Measurements from ENCODE around the gene CRTC1.

The CRTC1 gene

GRCh38 chr19:18769989-18770528, 86.6 kb downstream of the CRTC1 start:
- DNase-seq (ENCODE audit: low read depth in 2 of 2) = no peak

DNA sequence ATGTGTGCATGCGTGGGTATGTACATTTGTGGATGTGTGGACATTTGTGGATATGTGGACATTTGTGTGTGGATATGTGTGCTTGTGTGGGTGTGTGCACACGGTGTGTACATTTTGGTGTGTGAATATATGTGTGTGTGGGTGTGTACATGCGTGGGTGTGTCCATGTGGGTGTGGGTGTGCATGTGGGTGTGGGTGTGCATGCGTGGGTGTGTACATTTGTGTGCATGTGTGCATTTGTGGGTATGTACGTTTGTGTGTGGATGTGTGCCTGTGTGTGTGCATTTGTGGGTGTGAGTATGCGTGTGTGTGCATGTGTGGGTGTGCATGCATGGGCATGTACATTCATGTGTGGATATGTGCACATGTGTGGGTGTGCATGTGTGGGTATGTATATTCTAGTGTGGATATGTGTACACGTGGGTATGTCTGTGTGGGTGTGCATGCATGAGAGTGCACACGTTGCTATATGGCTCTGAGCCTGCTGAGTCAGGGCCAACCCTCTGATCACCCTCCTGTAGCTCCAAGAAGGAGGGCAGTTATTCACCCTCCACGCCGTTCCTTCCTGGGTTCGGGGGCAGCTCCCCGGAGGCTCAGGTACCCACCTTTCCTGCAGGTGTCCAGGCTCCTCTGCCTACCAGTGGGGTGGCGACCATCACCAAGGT, 87.3 kb downstream of the CRTC1 start:
- no peak for DNase-seq (ENCODE audit: low read depth in 2 of 2)

GRCh38 chr19:18771328-18772242, 88.1 kb downstream of the CRTC1 start:
- DNase-seq (ENCODE audit: low read depth in 2 of 2) = no peak

GRCh38 chr19:18772620-18773587, 89.4 kb downstream of the CRTC1 start:
- no peak for DNase-seq (ENCODE audit: low read depth in 2 of 2)

DNA sequence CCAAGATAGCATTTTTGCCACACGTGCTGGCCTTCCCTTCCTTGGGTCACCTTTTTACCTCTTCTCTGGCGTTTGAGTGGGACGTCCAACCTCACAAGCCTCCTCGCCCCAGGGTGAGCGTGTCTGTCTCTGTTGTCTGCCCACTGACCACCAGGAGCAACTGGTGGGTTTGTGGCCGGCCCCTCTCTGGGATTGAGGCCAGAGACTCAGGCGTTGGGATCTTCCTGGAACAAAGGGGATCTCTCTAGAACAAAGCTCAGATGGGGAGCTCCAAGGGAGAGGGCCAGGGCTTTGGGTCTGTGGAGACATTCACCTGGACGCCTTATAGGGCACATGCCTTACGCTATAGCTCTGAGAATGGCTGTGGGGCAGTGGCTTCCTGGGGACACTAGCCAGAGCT, 90.2 kb downstream of the CRTC1 start:
- no peak for DNase-seq (ENCODE audit: low read depth in 2 of 2)

DNA sequence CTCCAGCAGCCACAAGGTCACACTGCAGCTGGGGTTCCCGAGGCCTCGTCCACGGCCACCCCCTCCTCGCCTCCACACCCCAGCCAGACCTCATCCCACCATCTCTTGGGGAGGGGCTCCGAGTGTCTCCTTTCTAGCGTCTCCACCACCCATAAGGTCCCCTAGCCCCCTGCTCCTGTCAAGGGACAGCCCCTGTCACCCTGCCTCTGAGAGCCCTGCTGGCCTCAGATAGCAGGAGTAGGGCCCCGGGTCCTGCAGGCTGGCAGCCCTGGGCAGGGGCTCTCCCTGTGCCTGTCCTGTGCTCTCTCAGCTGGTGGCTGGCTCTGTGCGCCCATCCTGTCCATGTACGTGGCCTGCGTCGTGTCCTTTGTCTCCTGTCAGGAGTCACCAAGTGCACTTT, 90.6 kb downstream of the CRTC1 start:
- DNase-seq (ENCODE audit: low read depth in 2 of 2) = no peak

DNA sequence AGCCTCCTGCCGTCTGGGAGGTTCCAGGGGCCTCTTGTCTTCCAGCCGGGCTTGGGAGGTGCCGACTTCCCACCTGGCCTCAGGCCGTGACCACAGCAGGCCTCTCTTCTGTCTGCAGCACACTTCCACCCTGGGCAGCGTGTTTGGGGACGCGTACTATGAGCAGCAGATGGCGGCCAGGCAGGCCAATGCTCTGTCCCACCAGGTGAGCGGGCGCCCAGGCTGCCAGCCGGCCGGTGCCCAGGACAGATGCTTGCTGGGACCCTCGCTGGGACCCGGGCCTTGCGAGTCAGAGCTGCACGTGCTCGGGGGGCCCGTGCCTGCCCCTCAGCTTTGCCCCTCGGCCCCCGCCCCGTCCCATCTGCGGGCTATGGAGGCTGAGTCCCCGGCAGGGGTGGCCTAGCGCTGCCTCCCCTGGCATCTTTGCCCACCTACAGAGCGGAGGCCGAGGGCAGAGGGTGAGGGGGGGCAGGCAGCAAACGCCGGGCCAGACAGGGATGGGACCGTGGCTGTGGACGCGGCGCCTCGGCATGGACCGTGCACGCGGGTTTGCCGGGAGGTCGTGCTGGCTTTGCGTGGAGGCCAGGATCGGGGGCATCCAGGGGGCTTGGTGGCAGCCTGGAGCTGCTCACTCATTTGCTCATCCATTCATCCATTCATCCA, 91.4 kb downstream of the CRTC1 start:
- DNase-seq (ENCODE audit: low read depth in 2 of 2) = no peak

GRCh38 chr19:18775586-18776287, 92.3 kb downstream of the CRTC1 start:
- DNase-seq (ENCODE audit: low read depth in 2 of 2) = no peak

DNA sequence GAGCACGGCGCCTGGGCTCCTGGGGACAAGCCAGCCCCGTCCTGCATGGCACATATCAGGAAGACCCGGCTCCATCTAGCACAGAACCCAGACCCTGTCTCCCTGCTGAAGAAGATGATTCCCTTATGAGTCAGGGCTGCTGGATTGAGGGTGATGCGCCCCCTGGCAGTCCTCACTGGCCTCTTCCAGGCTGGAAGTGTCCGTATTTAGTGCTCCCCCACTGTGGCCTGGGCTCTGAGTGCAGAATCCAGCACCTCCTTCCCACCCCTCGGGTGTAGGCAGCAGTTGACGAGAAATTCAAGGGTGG, 92.8 kb downstream of the CRTC1 start:
- no peak for DNase-seq (ENCODE audit: low read depth in 2 of 2)

DNA sequence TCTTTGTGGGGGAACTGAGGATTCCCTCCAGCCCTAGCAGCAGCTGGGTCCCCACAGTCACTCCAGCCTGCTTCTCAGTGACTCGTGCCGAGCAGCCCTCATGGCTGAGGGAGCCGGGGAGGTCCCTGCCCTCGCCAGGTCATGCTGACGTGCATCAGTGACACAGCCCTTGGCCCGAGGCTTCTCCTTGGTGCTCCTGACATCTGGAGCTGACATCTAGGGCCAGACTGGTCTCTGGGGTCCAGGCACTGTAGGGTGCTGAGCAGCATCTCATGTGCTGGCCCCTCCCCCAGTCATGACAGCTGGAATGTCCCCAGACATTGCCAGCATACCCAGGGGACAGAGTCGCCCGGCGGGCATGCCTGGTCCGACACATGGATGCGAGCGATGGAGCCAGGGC, 93.3 kb downstream of the CRTC1 start:
- no peak for DNase-seq (ENCODE audit: low read depth in 2 of 2)

DNA sequence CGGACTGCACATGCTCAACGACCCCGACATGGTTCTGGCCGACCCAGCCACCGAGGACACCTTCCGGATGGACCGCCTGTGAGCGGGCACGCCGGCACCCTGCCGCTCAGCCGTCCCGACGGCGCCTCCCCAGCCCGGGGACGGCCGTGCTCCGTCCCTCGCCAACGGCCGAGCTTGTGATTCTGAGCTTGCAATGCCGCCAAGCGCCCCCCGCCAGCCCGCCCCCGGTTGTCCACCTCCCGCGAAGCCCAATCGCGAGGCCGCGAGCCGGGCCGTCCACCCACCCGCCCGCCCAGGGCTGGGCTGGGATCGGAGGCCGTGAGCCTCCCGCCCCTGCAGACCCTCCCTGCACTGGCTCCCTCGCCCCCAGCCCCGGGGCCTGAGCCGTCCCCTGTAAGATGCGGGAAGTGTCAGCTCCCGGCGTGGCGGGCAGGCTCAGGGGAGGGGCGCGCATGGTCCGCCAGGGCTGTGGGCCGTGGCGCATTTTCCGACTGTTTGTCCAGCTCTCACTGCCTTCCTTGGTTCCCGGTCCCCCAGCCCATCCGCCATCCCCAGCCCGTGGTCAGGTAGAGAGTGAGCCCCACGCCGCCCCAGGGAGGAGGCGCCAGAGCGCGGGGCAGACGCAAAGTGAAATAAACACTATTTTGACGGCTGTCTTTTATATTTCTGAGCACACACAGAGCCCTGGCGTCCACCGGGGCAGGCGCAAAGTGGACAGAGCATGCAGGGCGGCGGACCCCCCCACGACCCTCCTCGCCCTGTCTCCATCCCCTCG, 94.0 kb downstream of the CRTC1 start:
- no peak for DNase-seq (ENCODE audit: low read depth in 2 of 2)

GRCh38 chr19:18778076-18778389, 94.6 kb downstream of the CRTC1 start:
- DNase-seq (ENCODE audit: low read depth in 2 of 2) = no peak

- no peak for DNase-seq (ENCODE audit: low read depth in 2 of 2)
Observed at GRCh38 chr19:18778826-18779495, 95.5 kb downstream of the CRTC1 start.

DNA sequence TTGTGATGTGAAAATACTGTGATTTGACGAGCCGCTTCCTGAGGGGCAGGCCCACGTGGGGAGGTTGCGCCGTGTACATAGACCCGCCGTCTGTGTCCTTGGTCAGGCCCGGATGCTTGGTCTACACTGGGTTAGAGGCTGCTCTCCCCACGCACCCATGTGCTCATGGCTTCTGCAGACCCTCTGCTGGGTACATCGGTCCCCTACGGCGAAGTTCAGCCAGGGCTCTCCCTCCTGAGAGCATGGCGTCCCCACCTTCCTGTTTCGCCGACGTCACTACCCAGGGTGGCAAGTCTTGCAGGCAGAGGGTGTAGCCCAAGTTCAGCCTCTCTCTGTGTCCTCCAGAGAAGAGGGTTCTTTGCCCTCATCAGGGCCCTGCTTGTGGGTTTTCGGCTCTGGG, 96.6 kb downstream of the CRTC1 start:
- no peak for DNase-seq (ENCODE audit: low read depth in 2 of 2)

DNA sequence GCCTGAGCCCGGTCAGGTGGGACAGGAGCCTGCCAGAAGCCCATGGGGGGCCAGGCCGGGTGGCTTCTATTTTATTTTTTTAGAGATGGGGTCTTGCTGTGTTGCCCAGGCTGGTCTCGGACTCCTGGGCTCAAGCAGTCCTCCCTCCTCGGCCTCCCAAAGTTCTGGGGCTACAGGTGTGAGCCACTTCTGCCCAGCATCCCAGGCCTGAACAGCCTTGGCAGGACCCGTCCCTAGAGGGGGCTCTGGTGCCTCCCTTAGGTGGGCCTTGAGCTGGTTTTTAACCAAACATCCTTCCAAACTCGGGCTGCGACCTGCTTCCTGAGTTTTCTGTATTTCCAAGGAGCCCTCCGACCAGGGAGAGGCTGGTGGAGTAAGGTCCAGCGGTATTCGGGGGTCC, 97.2 kb downstream of the CRTC1 start:
- DNase-seq (ENCODE audit: low read depth in 2 of 2) = no peak

- no peak for DNase-seq (ENCODE audit: low read depth in 2 of 2)
Observed at GRCh38 chr19:18781047-18781600, 97.6 kb downstream of the CRTC1 start.

DNA sequence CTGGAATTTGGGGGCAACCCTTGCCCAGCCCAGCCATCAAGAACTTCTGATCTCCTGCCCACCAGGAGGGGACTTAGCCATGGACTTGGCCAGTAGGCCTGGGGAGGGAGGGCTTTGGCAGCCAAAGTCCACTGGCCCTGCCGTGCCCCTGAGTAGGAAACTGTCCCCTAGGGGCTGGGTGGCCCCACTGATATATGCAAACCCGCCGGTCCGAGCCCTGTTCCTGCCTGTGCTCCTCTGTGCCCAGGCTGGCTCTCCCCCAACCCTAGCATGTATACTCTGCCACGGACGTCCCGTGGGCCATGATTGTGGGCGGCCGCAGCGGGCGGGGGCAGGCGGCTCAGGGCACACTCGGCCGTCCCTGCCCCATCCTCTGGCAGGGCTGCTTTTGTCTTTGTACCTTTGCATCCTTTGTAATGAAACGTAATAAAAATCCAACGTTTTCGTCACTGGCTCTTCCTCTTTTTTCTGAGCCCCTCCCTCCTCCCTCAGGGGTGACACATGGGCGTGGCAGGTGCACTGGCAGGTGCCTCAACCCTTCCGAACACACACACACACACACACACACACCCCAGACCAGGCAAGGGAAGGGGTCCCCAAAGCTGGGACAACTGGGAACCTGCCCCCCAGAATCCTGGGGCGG, 98.5 kb downstream of the CRTC1 start:
- DNase-seq (ENCODE audit: low read depth in 2 of 2) = no peak

GRCh38 chr19:18782559-18783225, 99.2 kb downstream of the CRTC1 start:
- DNase-seq (ENCODE audit: low read depth in 2 of 2) = no peak
